HEK293T (cell line): Measurements from ENCODE around the gene TYSND1.

Source experiments
- BHLHE40 ChIP-seq: fragments of 450-650 bp; IDR thresholded peaks from 2 replicates; pipeline ENCODE4 v1.6.1; 2016; ENCODE audit warnings: mild to moderate bottlenecking, moderate library complexity, borderline replicate concordance
- ELF4 ChIP-seq: fragments of 450-650 bp; IDR thresholded peaks from 2 replicates; pipeline ENCODE4 v1.6.1; 2017; ENCODE audit warnings: antibody characterized with exemption
- FOXA1 ChIP-seq: fragments of 450-650 bp; IDR thresholded peaks from 2 replicates; pipeline ENCODE4 v1.6.1; 2016; ENCODE audit warnings: mild to moderate bottlenecking
- FOXK2 ChIP-seq: fragments of 450-650 bp; IDR thresholded peaks from 2 replicates; pipeline ENCODE4 v1.6.1; 2016; ENCODE audit warnings: mild to moderate bottlenecking
- FOXM1 ChIP-seq: fragments of 450-650 bp; IDR thresholded peaks from 2 replicates; pipeline ENCODE4 v1.6.1; 2017; ENCODE audit warnings: mild to moderate bottlenecking, borderline replicate concordance
- L3MBTL2 ChIP-seq: fragments of 450-650 bp; conservative IDR thresholded peaks from 2 replicates; pipeline ENCODE4 v1.6.1; 2016; ENCODE audit warnings: mild to moderate bottlenecking
- NFRKB ChIP-seq: fragments of 450-650 bp; IDR thresholded peaks from 2 replicates; pipeline ENCODE4 v1.6.1; 2016; ENCODE audit warnings: mild to moderate bottlenecking, moderate library complexity
- SP1 ChIP-seq: fragments of 450-650 bp; IDR thresholded peaks from 2 replicates; pipeline ENCODE4 v1.6.1; 2017
- SUZ12 ChIP-seq: fragments of 450-650 bp; IDR thresholded peaks from 2 replicates; pipeline ENCODE4 v1.6.1; 2016; ENCODE audit warnings: mild to moderate bottlenecking
- TARDBP ChIP-seq: fragments of 450-650 bp; IDR thresholded peaks from 2 replicates; pipeline ENCODE4 v1.6.1; 2016
- ZNF384 ChIP-seq: fragments of 450-650 bp; IDR thresholded peaks from 2 replicates; pipeline ENCODE4 v1.6.1; 2016
- TF ChIP-seq, protein P1 (sequence below): fragments of 450-650 bp; IDR thresholded peaks from 2 replicates; pipeline ENCODE4 v1.6.1; 2016

DNA sequence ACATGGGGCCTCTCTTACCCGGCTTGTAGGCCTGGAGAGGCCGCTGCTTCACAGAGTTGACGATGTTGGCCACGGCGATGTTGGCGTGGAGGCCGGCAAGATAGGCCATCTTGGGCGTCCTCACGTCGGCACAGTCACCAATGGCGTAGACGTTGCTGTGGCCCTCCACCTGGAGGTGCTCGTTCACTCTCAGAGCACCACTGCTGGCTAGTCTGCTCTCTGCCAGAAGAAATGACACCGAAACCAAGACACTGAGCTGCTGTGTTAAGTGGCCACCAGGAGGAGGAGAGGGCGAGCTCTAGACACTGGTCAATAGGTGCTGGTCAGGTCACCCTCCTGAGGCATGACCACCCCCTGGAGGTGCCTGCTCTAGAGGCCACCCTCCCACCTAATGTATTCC is 31.6 kb downstream of the TYSND1 start:
- TF ChIP-seq FOXK2 (no peak), TARDBP (no peak), NFRKB (no peak), FOXM1 (no peak), L3MBTL2 (no peak), BHLHE40 (no peak), ELF4 (no peak), SP1 (no peak), FOXA1 (no peak), ZNF384 (no peak), SUZ12 (no peak)
- TF ChIP-seq, protein P1, sequence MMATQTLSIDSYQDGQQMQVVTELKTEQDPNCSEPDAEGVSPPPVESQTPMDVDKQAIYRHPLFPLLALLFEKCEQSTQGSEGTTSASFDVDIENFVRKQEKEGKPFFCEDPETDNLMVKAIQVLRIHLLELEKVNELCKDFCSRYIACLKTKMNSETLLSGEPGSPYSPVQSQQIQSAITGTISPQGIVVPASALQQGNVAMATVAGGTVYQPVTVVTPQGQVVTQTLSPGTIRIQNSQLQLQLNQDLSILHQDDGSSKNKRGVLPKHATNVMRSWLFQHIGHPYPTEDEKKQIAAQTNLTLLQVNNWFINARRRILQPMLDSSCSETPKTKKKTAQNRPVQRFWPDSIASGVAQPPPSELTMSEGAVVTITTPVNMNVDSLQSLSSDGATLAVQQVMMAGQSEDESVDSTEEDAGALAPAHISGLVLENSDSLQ = no peak
